ENCODE data around the gene DNPEP. TPM values are rescaled to one million over a fixed set of nuclear protein-coding genes. Genes with fewer than 3 reads are reported as not detected.

DNPEP gene
- total RNA-seq, 3 donors from 2014 or later: 75.7 to 127 (median 125) TPM

DNA sequence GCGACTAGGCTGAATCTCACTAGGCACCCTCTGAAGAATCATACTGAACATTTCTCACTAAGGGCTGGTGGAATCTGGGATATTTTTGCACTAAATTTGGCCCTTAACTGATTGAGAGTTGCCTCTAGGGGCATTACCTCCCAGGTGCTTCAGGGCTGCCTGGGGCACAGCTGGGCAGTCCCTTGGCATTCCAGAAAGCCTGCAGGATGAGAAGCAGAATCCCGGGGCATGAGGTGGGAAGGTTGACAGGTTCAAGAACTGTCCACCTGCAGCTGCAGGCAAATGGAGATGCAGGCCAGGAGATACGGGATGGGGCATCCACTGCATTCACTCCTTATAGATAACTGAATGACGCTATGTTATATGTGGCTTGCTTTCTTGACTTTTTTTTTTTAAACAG, 62.6 kb downstream of the DNPEP start:
- ATAC-seq (no peak), DNase-seq (no peak)
- H3K36me3 ChIP-seq (ENCODE audit: low read depth): no peaks in the 10 kb centered on the region
- H3K9me3 ChIP-seq: no peaks in the 10 kb centered on the region
- no peak overlapping the region for H3K4me3 ChIP-seq
- TF ChIP-seq CTCF (IDR thresholded peaks at IDR 0.05): no peak
- no peaks in the 10 kb centered on the region for H3K4me1 ChIP-seq (ENCODE audit: low read depth)
- intact Hi-C loops (cut with DNase I, micrococcal nuclease): no loop called here

DNA sequence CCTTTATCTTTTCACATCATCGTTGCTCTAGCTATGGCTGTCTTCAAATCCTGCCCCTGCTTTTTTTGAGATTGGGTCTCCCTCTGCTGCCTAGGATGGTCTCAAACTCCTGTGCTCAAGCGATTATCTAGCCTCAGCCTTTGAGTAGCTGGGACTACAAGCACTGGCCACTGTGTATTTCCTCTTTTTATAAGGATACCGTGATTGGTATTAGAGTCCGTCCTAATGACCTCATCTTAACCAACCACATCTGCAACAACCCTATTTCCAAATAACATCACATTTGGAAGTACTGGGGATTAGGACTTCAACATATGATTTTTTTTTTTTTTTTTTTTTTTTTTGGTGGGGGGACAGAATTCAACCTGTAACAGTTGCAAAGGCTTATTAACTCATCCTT, 64.3 kb downstream of the DNPEP start:
- H3K4me1 ChIP-seq (ENCODE audit: low read depth): no peaks in the 10 kb centered on the region
- H3K4me3 ChIP-seq: no peak overlapping the region
- DNase-seq: no peak
- no peak for TF ChIP-seq CTCF (IDR thresholded peaks at IDR 0.05)
- H3K9me3 ChIP-seq: no peaks in the 10 kb centered on the region
- no peaks in the 10 kb centered on the region for H3K36me3 ChIP-seq (ENCODE audit: low read depth)
- intact Hi-C loops (cut with DNase I, micrococcal nuclease): no loop called here
- ATAC-seq: no peak

Other genes with a start within 250 kb of the DNPEP start
- gene NHEJ1, start 227.1 kb downstream of the DNPEP start, total RNA-seq: 10 to 100 TPM; 31.9 to 63.6 (median 41.7) TPM
- 10 to 100 TPM in 1 of 3 donors, 1 to 10 TPM in 2; 5.8 to 13.6 (median 7.6) TPM for gene SLC23A3, start 217.9 kb downstream of the DNPEP start, total RNA-seq
- gene CNPPD1, start 211.0 kb downstream of the DNPEP start, total RNA-seq: 100 to 1,000 TPM in 2 of 3 donors, 10 to 100 TPM in 1; 90.4 to 138 (median 110) TPM
- gene RETREG2, start 209.6 kb downstream of the DNPEP start, total RNA-seq: 100 to 1,000 TPM; 110 to 159 (median 110) TPM
- gene ZFAND2B, start 181.1 kb downstream of the DNPEP start, total RNA-seq: 10 to 100 TPM; 59.6 to 88.5 (median 66.0) TPM
- gene ABCB6, start 169.0 kb downstream of the DNPEP start, total RNA-seq: 10 to 100 TPM in 2 of 3 donors, 1 to 10 TPM in 1; 6.7 to 21.3 (median 10.4) TPM
- 10 to 100 TPM; 51.9 to 74.3 (median 63.4) TPM for gene ATG9A, start 158.3 kb downstream of the DNPEP start, total RNA-seq
- gene ANKZF1, start 158.1 kb downstream of the DNPEP start, total RNA-seq: 10 to 100 TPM; 38.6 to 65.2 (median 47.1) TPM
- 10 to 100 TPM in 1 of 3 donors, 1 to 10 TPM in 2; 4.2 to 10.8 (median 5.8) TPM for gene GLB1L, start 142.5 kb downstream of the DNPEP start, total RNA-seq
- 10 to 100 TPM; 29.7 to 37.3 (median 32.7) TPM for gene STK16, start 142.4 kb downstream of the DNPEP start, total RNA-seq
- gene TUBA4B, start 134.7 kb downstream of the DNPEP start, total RNA-seq: not detected
- 10 to 100 TPM; 69.7 to 75.3 (median 75.0) TPM for gene TUBA4A, start 134.0 kb downstream of the DNPEP start, total RNA-seq
- 10 to 100 TPM; 61.0 to 71.0 (median 68.7) TPM for gene DNAJB2, start 108.5 kb downstream of the DNPEP start, total RNA-seq
- 10 to 100 TPM in 1 of 3 donors, 1 to 10 TPM in 1, under 1 TPM in 1; 0.72 to 13.0 (median 1.0) TPM for gene PTPRN, start 78.5 kb downstream of the DNPEP start, total RNA-seq
- not detected for gene RESP18, start 55.2 kb downstream of the DNPEP start, total RNA-seq
- gene DES, start 30.5 kb upstream of the DNPEP start, total RNA-seq: 1,000 to 10,000 TPM in 1 of 3 donors, 100 to 1,000 TPM in 1, 10 to 100 TPM in 1; 65.4 to 4,715 (median 359) TPM
- gene SPEG, start 46.9 kb upstream of the DNPEP start, total RNA-seq: 100 to 1,000 TPM in 1 of 3 donors, 10 to 100 TPM in 1, 1 to 10 TPM in 1; 7.9 to 242 (median 22.2) TPM
- 10 to 100 TPM; 33.6 to 52.6 (median 43.6) TPM for gene GMPPA, start 111.0 kb upstream of the DNPEP start, total RNA-seq
- gene ASIC4, start 126.6 kb upstream of the DNPEP start, total RNA-seq: under 1 TPM in 1 of 3 donors, not detected in 2; 0.09 TPM
- gene CHPF, start 155.9 kb upstream of the DNPEP start, total RNA-seq: 10 to 100 TPM; 19.4 to 25.9 (median 20.5) TPM
- 1 to 10 TPM in 2 of 3 donors, under 1 TPM in 1; 0.69 to 2.7 (median 2.7) TPM for gene TMEM198, start 156.1 kb upstream of the DNPEP start, total RNA-seq
- 10 to 100 TPM in 2 of 3 donors, 1 to 10 TPM in 1; 7.6 to 53.0 (median 12.6) TPM for gene OBSL1, start 183.6 kb upstream of the DNPEP start, total RNA-seq
- gene INHA, start 184.4 kb upstream of the DNPEP start, total RNA-seq: under 1 TPM in 1 of 3 donors, not detected in 2; 0.19 TPM
- 10 to 100 TPM; 34.6 to 42.0 (median 39.6) TPM for gene STK11IP, start 209.9 kb upstream of the DNPEP start, total RNA-seq
- 1 to 10 TPM in 1 of 3 donors, under 1 TPM in 2; 0.29 to 3.4 (median 0.34) TPM for gene SLC4A3, start 239.7 kb upstream of the DNPEP start, total RNA-seq